CD14-positive monocyte (primary cell): Measurements from ENCODE around the gene FAM240A. TPM values are rescaled to one million over a fixed set of nuclear protein-coding genes. Genes with fewer than 3 reads are reported as not detected.

Source experiments
- DNase-seq, 3 donors: peaks; one replicate each; pipeline ENCODE4 v3.0.0-alpha.2; 2011 to 2022
- H2AFZ ChIP-seq: 2 replicates; pipeline ENCODE4 v1.6.0; 2012; ENCODE audit warnings: mild to moderate bottlenecking, low read depth, low read length, inconsistent platforms; ENCODE audit not compliant: insufficient read depth, poor library complexity, severe bottlenecking
- H3K27ac ChIP-seq, 2 donors: 1 replicate in 1 of 2; 2 replicates in 1 of 2; pipeline ENCODE4 v1.5.1; 2012 to 2013; ENCODE audit warnings: low read length in 2 of 2, control low read depth in 1 of 2, inconsistent platforms in 1 of 2, low read depth in 1 of 2, mild to moderate bottlenecking in 1 of 2
- H3K27me3 ChIP-seq, 2 donors: one replicate each; pipeline versions ENCODE4 v1.6.0 to v1.6.1; 2011 to 2013; ENCODE audit warnings: low read length in 2 of 2; ENCODE audit not compliant: control insufficient read depth in 2 of 2, insufficient read depth in 2 of 2
- H3K36me3 ChIP-seq, 2 donors: replicated peaks in 1 of 2; 1 replicate in 1 of 2; 2 replicates in 1 of 2; pipeline versions ENCODE4 v1.5.1 to v1.6.1; 2012 to 2013; ENCODE audit warnings: low read length in 2 of 2, control low read depth in 1 of 2, inconsistent platforms in 1 of 2, mild to moderate bottlenecking in 1 of 2; ENCODE audit not compliant: insufficient read depth in 2 of 2, control insufficient read depth in 1 of 2
- H3K4me1 ChIP-seq, 2 donors: 1 replicate in 1 of 2; 2 replicates in 1 of 2; pipeline versions ENCODE4 v1.5.1 to v1.6.1; 2012 to 2013; ENCODE audit warnings: low read length in 2 of 2, control low read depth in 1 of 2, inconsistent platforms in 1 of 2, mild to moderate bottlenecking in 1 of 2, moderate library complexity in 1 of 2; ENCODE audit not compliant: insufficient read depth in 2 of 2, control insufficient read depth in 1 of 2
- H3K4me2 ChIP-seq: replicated peaks from 2 replicates; pipeline ENCODE3; 2012; ENCODE audit warnings: low read length, moderate library complexity, mild to moderate bottlenecking; ENCODE audit not compliant: poor library complexity, severe bottlenecking; ENCODE audit errors: extremely low read depth
- H3K4me3 ChIP-seq, 3 experiments: fragments of 200-600 bp in 1 of 3; sonication (generic) in 1 of 3; replicated peaks in 1 of 3; 1 replicate in 2 of 3; 2 replicates in 1 of 3; pipeline ENCODE4 v1.5.1; 2011 to 2013; ENCODE audit warnings: low read length in 3 of 3, mild to moderate bottlenecking in 3 of 3, control low read depth in 2 of 3, low read depth in 2 of 3, inconsistent platforms in 1 of 3, moderate library complexity in 1 of 3
- H3K79me2 ChIP-seq: 2 replicates; pipeline ENCODE4 v1.6.0; 2012; ENCODE audit warnings: mild to moderate bottlenecking, control low read depth, inconsistent platforms, low read length, moderate library complexity; ENCODE audit not compliant: insufficient read depth
- H3K9ac ChIP-seq: 2 replicates; pipeline ENCODE4 v1.6.0; 2017; ENCODE audit warnings: low read length, mild to moderate bottlenecking; ENCODE audit not compliant: insufficient read depth, poor library complexity, severe bottlenecking
- H3K9me3 ChIP-seq, 2 donors: replicated peaks in 1 of 2; 1 replicate in 1 of 2; 2 replicates in 1 of 2; pipeline versions ENCODE4 v1.5.1 to v1.6.1; 2012 to 2013; ENCODE audit warnings: low read length in 2 of 2, control low read depth in 1 of 2; ENCODE audit not compliant: control insufficient read depth in 1 of 2, insufficient read depth in 1 of 2
- H4K20me1 ChIP-seq: 2 replicates; pipeline ENCODE4 v1.6.0; 2012; ENCODE audit warnings: mild to moderate bottlenecking, low read length, control low read depth, moderate library complexity; ENCODE audit not compliant: insufficient read depth
- H3K27ac Mint-ChIP-seq, 7 donors: one replicate each; pipeline ENCODE4 v1.8.0; 2020; ENCODE audit warnings: mild to moderate bottlenecking in 7 of 7, mixed read lengths in 7 of 7, moderate library complexity in 6 of 7, inconsistent platforms in 2 of 7
- H3K27me3 Mint-ChIP-seq, 3 donors: one replicate each; pipeline ENCODE4 v1.8.0; 2021 to 2022; ENCODE audit warnings: low read depth in 3 of 3, mild to moderate bottlenecking in 3 of 3, mixed read lengths in 3 of 3, moderate library complexity in 3 of 3, inconsistent platforms in 1 of 3
- H3K36me3 Mint-ChIP-seq, 2 donors: one replicate each; pipeline ENCODE4 v1.8.0; 2020; ENCODE audit warnings: mixed read lengths in 2 of 2, inconsistent platforms in 1 of 2, mild to moderate bottlenecking in 1 of 2
- H3K4me1 Mint-ChIP-seq: one replicate; pipeline ENCODE4 v1.8.0; 2020; ENCODE audit warnings: mild to moderate bottlenecking, mixed read lengths
- H3K4me3 Mint-ChIP-seq, 2 donors: one replicate each; pipeline ENCODE4 v1.8.0; 2020; ENCODE audit warnings: mild to moderate bottlenecking in 2 of 2, mixed read lengths in 2 of 2, moderate library complexity in 1 of 2
- H3K9me3 Mint-ChIP-seq, 7 donors: one replicate each; pipeline ENCODE4 v1.8.0; 2020 to 2022; ENCODE audit warnings: mixed read lengths in 7 of 7, mild to moderate bottlenecking in 6 of 7, moderate library complexity in 6 of 7, inconsistent platforms in 2 of 7
- WGBS: methylation state at CpG from one replicate; pipeline ENCODE4 v1.1.5; 2013; ENCODE audit warnings: missing lambda C conversion rate; ENCODE audit not compliant: insufficient coverage; 5-methylcytosine and 5-hydroxymethylcytosine counted together
- intact Hi-C, 2 donors: fragments of 100-400 bp; cut with micrococcal nuclease; formaldehyde crosslinking; loops; one replicate each; pipeline versions ENCODE4 v1.15.0 to v1.15.1; 2023
- polyA plus RNA-seq, 3 donors: library from polyadenylated mRNA; depleted of rRNA in 1 of 3; unstranded in 2 of 3; stranded (reverse) in 1 of 3; fragments of 300-500 nt in 2 of 3; fragments of >200 nt in 1 of 3; fragmentation: Illumina TruSeq in 2 of 3; gene quantifications; 1 replicate in 2 of 3; 2 replicates in 1 of 3; pipeline ENCODE4 v1.2.3, GENCODE V29; 2012 to 2021
- TF ChIP-seq, protein P1 (sequence below): fragments of 200-600 bp; IDR thresholded peaks from one replicate; pipeline ENCODE4 v1.8.0; 2022; ENCODE audit warnings: antibody characterized with exemption, mild to moderate bottlenecking

Gene FAM240A
- polyA plus RNA-seq, 3 donors: not detected

GRCh38 chr3:46665763-46666452 is 53.6 kb downstream of the FAM240A start:
- no peak for DNase-seq
- no peaks in the 10 kb centered on the region for H3K4me1 ChIP-seq

DNA sequence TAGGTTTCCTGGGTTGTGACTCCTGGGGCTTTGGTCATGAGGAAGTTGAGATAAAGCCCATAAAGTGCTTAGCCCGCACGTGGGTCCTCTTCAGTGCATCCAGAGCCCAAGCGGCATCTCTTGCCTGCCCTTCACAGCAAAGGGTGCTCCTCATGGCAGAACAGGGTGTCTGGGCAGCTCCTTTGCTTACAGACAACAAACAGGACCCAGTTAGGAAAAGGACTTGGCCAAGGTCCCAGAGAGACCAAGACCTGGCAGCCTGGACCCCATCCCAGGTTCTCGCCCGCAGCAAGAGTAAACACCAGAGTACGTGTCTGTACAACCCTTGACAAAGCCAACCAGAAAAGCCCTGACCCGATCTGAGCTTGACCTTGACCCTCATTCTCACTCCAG is 54.1 kb downstream of the FAM240A start:
- no peak overlapping the region for H3K4me2 ChIP-seq
- 87% methylated on average over 7 of the region's 7 CpGs for WGBS
- no peaks in the 10 kb centered on the region for H3K79me2 ChIP-seq
- TF ChIP-seq, protein P1, sequence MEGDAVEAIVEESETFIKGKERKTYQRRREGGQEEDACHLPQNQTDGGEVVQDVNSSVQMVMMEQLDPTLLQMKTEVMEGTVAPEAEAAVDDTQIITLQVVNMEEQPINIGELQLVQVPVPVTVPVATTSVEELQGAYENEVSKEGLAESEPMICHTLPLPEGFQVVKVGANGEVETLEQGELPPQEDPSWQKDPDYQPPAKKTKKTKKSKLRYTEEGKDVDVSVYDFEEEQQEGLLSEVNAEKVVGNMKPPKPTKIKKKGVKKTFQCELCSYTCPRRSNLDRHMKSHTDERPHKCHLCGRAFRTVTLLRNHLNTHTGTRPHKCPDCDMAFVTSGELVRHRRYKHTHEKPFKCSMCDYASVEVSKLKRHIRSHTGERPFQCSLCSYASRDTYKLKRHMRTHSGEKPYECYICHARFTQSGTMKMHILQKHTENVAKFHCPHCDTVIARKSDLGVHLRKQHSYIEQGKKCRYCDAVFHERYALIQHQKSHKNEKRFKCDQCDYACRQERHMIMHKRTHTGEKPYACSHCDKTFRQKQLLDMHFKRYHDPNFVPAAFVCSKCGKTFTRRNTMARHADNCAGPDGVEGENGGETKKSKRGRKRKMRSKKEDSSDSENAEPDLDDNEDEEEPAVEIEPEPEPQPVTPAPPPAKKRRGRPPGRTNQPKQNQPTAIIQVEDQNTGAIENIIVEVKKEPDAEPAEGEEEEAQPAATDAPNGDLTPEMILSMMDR: no peak
- H3K27me3 ChIP-seq: no peaks in the 10 kb centered on the region
- H3K9ac ChIP-seq: no peak overlapping the region
- intact Hi-C loops: no loop called here
- H3K4me1 ChIP-seq: no peaks in the 10 kb centered on the region
- Mint-ChIP-seq H3K36me3 (no peaks in the 10 kb centered on the region), H3K27ac (peak overlapping the region in 1 of 7 donors; percentile 46), H3K9me3 (no peaks in the 10 kb centered on the region), H3K4me1 (no peaks in the 10 kb centered on the region), H3K4me3 (no peak overlapping the region), H3K27me3 (peaks cover 5 to 8% (median 8%) of the 10 kb centered on the region in 3 donors)
- H2AFZ ChIP-seq: no peak overlapping the region
- no peaks in the 10 kb centered on the region for H4K20me1 ChIP-seq
- no peak overlapping the region for H3K27ac ChIP-seq
- DNase-seq: no peak
- H3K4me3 ChIP-seq: no peak overlapping the region
- no peaks in the 10 kb centered on the region for H3K9me3 ChIP-seq
- no peaks in the 10 kb centered on the region for H3K36me3 ChIP-seq

More at GRCh38 chr3:46665763-46666452, 53.6 kb downstream of the FAM240A start:
- Histone ChIP-seq H2AFZ (no peak overlapping the region), H3K36me3 (no peaks in the 10 kb centered on the region), H3K27me3 (no peaks in the 10 kb centered on the region), H3K4me3 (no peak overlapping the region), H4K20me1 (no peaks in the 10 kb centered on the region), H3K79me2 (no peaks in the 10 kb centered on the region), H3K4me2 (no peak overlapping the region), H3K9ac (no peak overlapping the region), H3K27ac (no peak overlapping the region), H3K9me3 (no peaks in the 10 kb centered on the region)
- intact Hi-C loops: no loop called here
- H3K27ac Mint-ChIP-seq: no peak overlapping the region
- peaks cover 5 to 6% (median 6%) of the 10 kb centered on the region in 3 donors for H3K27me3 Mint-ChIP-seq
- no peaks in the 10 kb centered on the region for H3K4me1 Mint-ChIP-seq
- WGBS: 96% methylated on average over 6 of the region's 9 CpGs
- no peak overlapping the region for H3K4me3 Mint-ChIP-seq
- TF ChIP-seq, protein P1: no peak
- no peaks in the 10 kb centered on the region for H3K9me3 Mint-ChIP-seq
- no peaks in the 10 kb centered on the region for H3K36me3 Mint-ChIP-seq
